IMR-90 (cell line): ENCODE measurements around the gene SLC6A11. TPM values are rescaled to one million over a fixed set of nuclear protein-coding genes. Genes with fewer than 3 reads are reported as not detected.

Experiments
- ATAC-seq: fragments of 200-7000 bp; cut with Tn5 transposase; 2 replicates; pipeline ENCODE4 v1.9.1; 2020; ENCODE audit warnings: low read depth, mild to moderate bottlenecking, moderate library complexity
- BruUV-seq: library from RNA; stranded (reverse); fragments of 400-500 nt; replicated peaks from 2 replicates; lab custom pipeline; 2021; lab: Mats Ljungman, UMichigan
- CTCF ChIA-PET: fragments of 300-600 bp; formaldehyde crosslinking; extraction: SDS; loops from one replicate; lab custom pipeline; 2021; ENCODE audit warnings: antibody characterized with exemption; lab: Yijun Ruan, JAX
- POLR2A ChIA-PET: fragments of 300-600 bp; sonication (Branson Sonifier 250); formaldehyde crosslinking; loops from one replicate; lab custom pipeline; 2022; ENCODE audit warnings: antibody characterized with exemption; ENCODE audit not compliant: unreplicated experiment; lab: Charles Lee
- DNase-seq: peaks from one replicate; pipeline ENCODE4 v3.0.0; 2013
- H2AFZ ChIP-seq: replicated peaks from 2 replicates; pipeline ENCODE3; 2013; ENCODE audit warnings: low read length, mild to moderate bottlenecking; ENCODE audit not compliant: poor library complexity
- H2AK5ac ChIP-seq: 2 replicates; pipeline ENCODE4 v1.6.1; 2013; ENCODE audit warnings: low read depth, low read length, inconsistent platforms
- H2AK9ac ChIP-seq: replicated peaks from 2 replicates; pipeline ENCODE3; 2013; ENCODE audit warnings: mild to moderate bottlenecking, low read depth, low read length, moderate library complexity; ENCODE audit not compliant: poor library complexity
- H2BK120ac ChIP-seq: 2 replicates; pipeline ENCODE4 v1.6.1; 2013; ENCODE audit warnings: low read depth, low read length, inconsistent platforms
- H2BK15ac ChIP-seq: 3 replicates; pipeline ENCODE4 v1.6.1; 2013; ENCODE audit warnings: low read depth, low read length, inconsistent platforms
- H2BK20ac ChIP-seq: 2 replicates; pipeline ENCODE4 v1.6.1; 2013; ENCODE audit warnings: low read depth, mild to moderate bottlenecking, inconsistent platforms, low read length, moderate library complexity
- H2BK5ac ChIP-seq: 2 replicates; pipeline ENCODE4 v1.6.1; 2013; ENCODE audit warnings: mild to moderate bottlenecking, low read depth, low read length, inconsistent platforms; ENCODE audit not compliant: poor library complexity, severe bottlenecking
- H3K14ac ChIP-seq: replicated peaks from 2 replicates; pipeline ENCODE4 v1.6.1; 2013; ENCODE audit warnings: low read depth, low read length, inconsistent platforms
- H3K18ac ChIP-seq: 2 replicates; pipeline ENCODE4 v1.6.1; 2013; ENCODE audit warnings: low read depth, low read length, control low read depth
- H3K23ac ChIP-seq: 2 replicates; pipeline ENCODE4 v1.6.1; 2013; ENCODE audit warnings: low read depth, low read length, inconsistent platforms
- H3K27ac ChIP-seq: 2 replicates; pipeline ENCODE4 v1.5.1; 2013; ENCODE audit warnings: mild to moderate bottlenecking, control low read depth, low read length; ENCODE audit not compliant: insufficient read depth
- H3K27me3 ChIP-seq: 2 replicates; pipeline ENCODE4 v1.6.1; 2013; ENCODE audit warnings: low read length; ENCODE audit not compliant: control insufficient read depth, insufficient read depth
- H3K36me3 ChIP-seq: 2 replicates; pipeline ENCODE4 v1.6.1; 2013; ENCODE audit warnings: low read length, mixed read lengths; ENCODE audit not compliant: control insufficient read depth, insufficient read depth
- H3K4ac ChIP-seq: 2 replicates; pipeline ENCODE4 v1.6.1; 2013; ENCODE audit warnings: low read depth, low read length, inconsistent platforms
- H3K4me1 ChIP-seq: 2 replicates; pipeline ENCODE4 v1.6.1; 2013; ENCODE audit warnings: low read length, mixed read lengths; ENCODE audit not compliant: control insufficient read depth, insufficient read depth
- H3K4me2 ChIP-seq: 2 replicates; pipeline ENCODE4 v1.6.1; 2013; ENCODE audit warnings: low read depth, mild to moderate bottlenecking, control low read depth, low read length, moderate library complexity
- H3K4me3 ChIP-seq: 2 replicates; pipeline ENCODE4 v1.5.1; 2013; ENCODE audit warnings: low read depth, mild to moderate bottlenecking, control low read depth, low read length, moderate library complexity; ENCODE audit not compliant: insufficient read depth
- H3K56ac ChIP-seq: 2 replicates; pipeline ENCODE4 v1.6.1; 2013; ENCODE audit warnings: low read length, inconsistent platforms; ENCODE audit not compliant: insufficient read depth; ENCODE audit errors: extremely low read depth
- H3K79me1 ChIP-seq, 2 experiments: 2 replicates each; pipeline ENCODE4 v1.6.1; 2013; ENCODE audit warnings: low read length in 2 of 2, inconsistent platforms in 1 of 2, low read depth in 1 of 2
- H3K9ac ChIP-seq: 2 replicates; pipeline ENCODE4 v1.6.1; 2013; ENCODE audit warnings: low read depth, low read length, control low read depth
- H3K9me1 ChIP-seq: 2 replicates; pipeline ENCODE4 v1.6.1; 2013; ENCODE audit warnings: low read length, inconsistent platforms; ENCODE audit not compliant: insufficient read depth
- H3K9me3 ChIP-seq: 2 replicates; pipeline ENCODE4 v1.6.1; 2013; ENCODE audit warnings: low read length; ENCODE audit not compliant: control insufficient read depth, insufficient read depth
- H4K20me1 ChIP-seq: 2 replicates; pipeline ENCODE4 v1.6.1; 2013; ENCODE audit warnings: low read length, inconsistent platforms; ENCODE audit not compliant: insufficient read depth
- H4K5ac ChIP-seq: 2 replicates; pipeline ENCODE4 v1.6.1; 2013; ENCODE audit warnings: mild to moderate bottlenecking, low read depth, low read length, control low read depth
- H4K8ac ChIP-seq, 2 experiments: 2 replicates each; pipeline ENCODE4 v1.6.1; 2013; ENCODE audit warnings: low read depth in 2 of 2, low read length in 2 of 2, control low read depth in 1 of 2, inconsistent platforms in 1 of 2
- H4K91ac ChIP-seq: 2 replicates; pipeline ENCODE4 v1.6.1; 2013; ENCODE audit warnings: low read depth, low read length, inconsistent platforms; ENCODE audit not compliant: insufficient read depth
- CTCF ChIP-seq: conservative IDR thresholded peaks from 2 replicates; pipeline ENCODE4 v1.5.1; 2012; ENCODE audit warnings: mild to moderate bottlenecking, low read depth, low read length, improper control_type of control experiment
- RFX5 ChIP-seq: IDR thresholded peaks from 2 replicates; pipeline ENCODE4 v1.8.0; 2012; ENCODE audit warnings: low read depth, mild to moderate bottlenecking, low read length, moderate library complexity
- WGBS, 2 experiments: methylation state at CpG; one replicate each; pipeline versions ENCODE4 v1.1.5 to v1.1.7; 2013; ENCODE audit warnings: missing lambda C conversion rate in 2 of 2; ENCODE audit not compliant: insufficient read length in 1 of 2; ENCODE audit errors: extremely low coverage in 2 of 2; 5-methylcytosine and 5-hydroxymethylcytosine counted together
- dilution Hi-C: fragments of 300-500 bp; cut with HindIII; formaldehyde crosslinking; loops from one replicate; pipeline ENCODE4 v1.14.3; 2018; ENCODE audit warnings: low sequenced_read_pairs; ENCODE audit not compliant: unreplicated experiment
- in situ Hi-C: fragments of 300-500 bp; cut with MboI; formaldehyde crosslinking; loops from 3 replicates; pipeline ENCODE4 v1.14.3; 2019; ENCODE audit warnings: low sequenced_read_pairs, inconsistent platforms, mixed read lengths
- intact Hi-C: fragments of 100-400 bp; cut with micrococcal nuclease; formaldehyde crosslinking; loops from 2 replicates; pipeline ENCODE4 v1.10.0; 2022
- polyA plus RNA-seq, 3 experiments: library from polyadenylated mRNA; depleted of rRNA; stranded (reverse); fragments of >200 nt; gene quantifications; 2 replicates each; pipeline ENCODE4 v1.2.3, GENCODE V29; 2012; ENCODE audit warnings: low replicate concordance in 1 of 3
- total RNA-seq: library from RNA; depleted of rRNA; stranded (reverse); fragments of >200 nt; gene quantifications from 2 replicates; pipeline ENCODE4 v1.2.3, GENCODE V29; 2012

Gene SLC6A11
- total and polyA plus RNA-seq, 2 of the 4 experiments (the other 2 are of a cell fraction), result not detected

DNA sequence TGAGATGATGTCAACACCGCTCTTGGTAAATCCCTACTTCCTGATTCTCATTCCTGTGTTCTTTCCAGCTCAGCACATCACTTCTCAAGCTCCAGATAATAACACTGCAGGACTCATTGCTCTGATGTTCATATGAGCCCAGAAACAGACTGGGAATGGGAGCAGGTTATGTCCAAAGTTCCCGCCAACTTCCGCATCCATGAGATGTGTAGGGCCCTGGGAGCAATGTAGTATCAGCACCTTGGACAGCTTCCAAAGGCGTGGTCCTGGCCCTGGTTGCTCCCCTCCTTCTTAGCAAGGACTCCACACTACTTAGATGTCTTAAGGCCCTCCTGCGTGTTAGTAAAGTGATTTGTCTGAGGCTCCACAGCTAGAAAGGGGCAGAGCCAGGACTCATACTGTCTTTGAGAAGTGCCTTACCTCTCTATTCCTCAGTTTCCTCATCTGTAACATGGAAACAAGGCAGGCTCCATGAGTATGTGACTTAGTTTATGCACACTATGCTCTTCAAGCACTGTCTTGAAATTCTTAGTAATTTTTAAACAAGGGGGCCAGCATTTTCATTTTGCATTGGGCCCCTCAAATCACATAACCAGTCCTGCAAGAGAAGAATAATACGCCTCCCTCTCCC lies 148.6 kb downstream of the SLC6A11 start:
- H2BK20ac ChIP-seq, result no peak overlapping the region
- intact Hi-C loops, result no loop called here
- no peak overlapping the region for H2BK120ac ChIP-seq
- H4K91ac ChIP-seq, result no peak overlapping the region
- H3K23ac ChIP-seq, result no peak overlapping the region
- no peaks in the 10 kb centered on the region for H3K36me3 ChIP-seq
- H3K27ac ChIP-seq, result no peak overlapping the region
- H3K9ac ChIP-seq, result no peak overlapping the region
- H3K14ac ChIP-seq, result no peak overlapping the region
- no TSS peak for BruUV-seq
- peaks cover 16% of the 10 kb centered on the region; the same call in 1 of the 2 replicates for H3K27me3 ChIP-seq
- H3K79me1 ChIP-seq, result no peaks in the 10 kb centered on the region
- H4K5ac ChIP-seq, result no peak overlapping the region
- no peak overlapping the region for H3K4me2 ChIP-seq
- H3K4me1 ChIP-seq, result no peaks in the 10 kb centered on the region
- no peak overlapping the region for H2AK9ac ChIP-seq
- TF ChIP-seq RFX5 (no peak), CTCF (no peak)
- no peak overlapping the region for H2BK5ac ChIP-seq
- DNase-seq (peak; percentile 3), ATAC-seq (peak; percentile 44; the same call in 1 of the 2 replicates)
- no peaks in the 10 kb centered on the region for H3K9me3 ChIP-seq
- no peak overlapping the region for H3K18ac ChIP-seq
- H4K8ac ChIP-seq, result no peak overlapping the region
- no CpG with 5 or more reads among the region's 6 CpGs for WGBS, 2 experiments
- no peak overlapping the region for H2AFZ ChIP-seq
- dilution Hi-C loops, result no loop called here
- 0 out of 2 replicates have a peak, but pooled peaks cover 4% of the 10 kb centered on the region for H4K20me1 ChIP-seq
- in situ Hi-C loops, result no loop called here
- ChIA-PET POLR2A (no interaction called here), CTCF (interaction anchor here (1.4 kb wide), 1 partner anchor 13 kb away, joined by 3 read pairs; no protein-coding TSS in a partner anchor)
- H3K56ac ChIP-seq, result no peak overlapping the region
- H3K4ac ChIP-seq, result no peak overlapping the region
- H2BK15ac ChIP-seq, result no peak overlapping the region
- H3K9me1 ChIP-seq, result no peaks in the 10 kb centered on the region; the same call in 1 of the 2 replicates
- H2AK5ac ChIP-seq, result no peak overlapping the region
- H3K4me3 ChIP-seq, result no peak overlapping the region
